Stimulated activated naive B cell treated with anti-CD40 and anti-IgM and Interleukin-4, amounts not matched to agents 10 μg/mL and 1 μg/mL and 100 μg/mL, for 72 hours (primary cell): ENCODE measurements around the gene IL2RA.

Experiments
- ATAC-seq, 2 donors: fragments of 150-1000 bp; cut with Tn5 transposase; replicated peaks; 2 replicates each; pipeline ENCODE4 v1.10.0; 2021; ENCODE audit warnings: moderate library complexity in 1 of 2
- DNase-seq: peaks from one replicate; pipeline ENCODE4 v3.0.0; 2021
- H3K27ac Mint-ChIP-seq: one replicate; pipeline ENCODE4 v1.8.0; 2022; ENCODE audit warnings: mild to moderate bottlenecking, mixed read lengths
- H3K27me3 Mint-ChIP-seq, 2 donors: one replicate each; pipeline ENCODE4 v1.8.0; 2022; ENCODE audit warnings: mixed read lengths in 2 of 2
- H3K36me3 Mint-ChIP-seq, 2 donors: one replicate each; pipeline ENCODE4 v1.8.0; 2022; ENCODE audit warnings: mixed read lengths in 2 of 2, mild to moderate bottlenecking in 1 of 2
- H3K4me1 Mint-ChIP-seq, 2 donors: one replicate each; pipeline ENCODE4 v1.8.0; 2022; ENCODE audit warnings: mixed read lengths in 2 of 2, mild to moderate bottlenecking in 1 of 2
- H3K4me3 Mint-ChIP-seq, 2 donors: one replicate each; pipeline ENCODE4 v1.8.0; 2022; ENCODE audit warnings: mild to moderate bottlenecking in 2 of 2, mixed read lengths in 2 of 2, moderate library complexity in 1 of 2
- H3K9me3 Mint-ChIP-seq, 2 donors: one replicate each; pipeline ENCODE4 v1.8.0; 2022; ENCODE audit warnings: mixed read lengths in 2 of 2, mild to moderate bottlenecking in 1 of 2

IL2RA gene

GRCh38 chr10:6056411-6057135, 5.6 kb downstream of the IL2RA start:
- H3K4me3 Mint-ChIP-seq = peak overlapping the region; percentile 37 to 55
- no peak for DNase-seq
- H3K27me3 Mint-ChIP-seq = no peaks in the 10 kb centered on the region
- H3K27ac Mint-ChIP-seq = peak overlapping the region; percentile 88
- H3K4me1 Mint-ChIP-seq = peaks cover 64 to 90% of the 10 kb centered on the region in 2 donors
- no peaks in the 10 kb centered on the region for H3K9me3 Mint-ChIP-seq
- no peak for ATAC-seq
- H3K36me3 Mint-ChIP-seq = peaks cover 3 to 28% of the 10 kb centered on the region in 2 donors

- Mint-ChIP-seq H3K27me3 (no peaks in the 10 kb centered on the region), H3K9me3 (no peaks in the 10 kb centered on the region), H3K4me3 (no peak overlapping the region), H3K4me1 (peaks cover 64 to 90% of the 10 kb centered on the region in 2 donors), H3K36me3 (peaks cover 3 to 28% of the 10 kb centered on the region in 2 donors), H3K27ac (no peak overlapping the region)
- DNase-seq = no peak
- ATAC-seq = no peak
Measured at GRCh38 chr10:6055929-6056328, 6.2 kb downstream of the IL2RA start.

GRCh38 chr10:6054884-6055283, 7.3 kb downstream of the IL2RA start:
- Mint-ChIP-seq H3K36me3 (peaks cover 3 to 26% of the 10 kb centered on the region in 2 donors), H3K9me3 (no peaks in the 10 kb centered on the region), H3K4me3 (no peak overlapping the region), H3K27me3 (no peaks in the 10 kb centered on the region), H3K27ac (peak overlapping the region; percentile 93), H3K4me1 (peaks cover 65 to 91% of the 10 kb centered on the region in 2 donors)
- DNase-seq = no peak
- no peak for ATAC-seq

GRCh38 chr10:6053816-6054631, 8.1 kb downstream of the IL2RA start:
- H3K4me3 Mint-ChIP-seq = peak overlapping the region; percentile 60 to 75
- H3K36me3 Mint-ChIP-seq = peaks cover 7 to 26% of the 10 kb centered on the region in 2 donors
- peaks cover 0 to 2% of the 10 kb centered on the region in 2 donors for H3K9me3 Mint-ChIP-seq
- no peaks in the 10 kb centered on the region for H3K27me3 Mint-ChIP-seq
- ATAC-seq (no peak), DNase-seq (no peak)
- peak overlapping the region; percentile 93 for H3K27ac Mint-ChIP-seq
- peaks cover 67 to 91% of the 10 kb centered on the region in 2 donors for H3K4me1 Mint-ChIP-seq

GRCh38 chr10:6053303-6053702, 8.9 kb downstream of the IL2RA start:
- H3K4me3 Mint-ChIP-seq = peak overlapping the region; percentile 39 to 71
- H3K27me3 Mint-ChIP-seq = no peaks in the 10 kb centered on the region
- peak overlapping the region; percentile 100 for H3K27ac Mint-ChIP-seq
- ATAC-seq (no peak), DNase-seq (no peak)
- H3K36me3 Mint-ChIP-seq = peaks cover 4 to 31% of the 10 kb centered on the region in 2 donors
- peaks cover 0 to 2% of the 10 kb centered on the region in 2 donors for H3K9me3 Mint-ChIP-seq
- H3K4me1 Mint-ChIP-seq = peaks cover 66 to 91% of the 10 kb centered on the region in 2 donors

GRCh38 chr10:6052247-6053221, 9.6 kb downstream of the IL2RA start:
- Mint-ChIP-seq H3K36me3 (peaks cover 4 to 35% of the 10 kb centered on the region in 2 donors), H3K27me3 (no peaks in the 10 kb centered on the region), H3K9me3 (peaks cover 0 to 2% of the 10 kb centered on the region in 2 donors), H3K4me1 (peaks cover 65 to 90% of the 10 kb centered on the region in 2 donors), H3K4me3 (peak overlapping the region; percentile 39 to 71), H3K27ac (peak overlapping the region; percentile 100)
- ATAC-seq = peak; percentile 58 to 61
- peak; percentile 88 for DNase-seq

GRCh38 chr10:6050801-6051445, 11.2 kb downstream of the IL2RA start:
- H3K4me1 Mint-ChIP-seq = peaks cover 66 to 89% of the 10 kb centered on the region in 2 donors

GRCh38 chr10:6049031-6049400, 13.2 kb downstream of the IL2RA start:
- Mint-ChIP-seq H3K9me3 (peaks cover 0 to 2% of the 10 kb centered on the region in 2 donors), H3K27me3 (no peaks in the 10 kb centered on the region), H3K36me3 (peaks cover 4 to 26% of the 10 kb centered on the region in 2 donors), H3K27ac (peak overlapping the region; percentile 63), H3K4me3 (no peak overlapping the region), H3K4me1 (peaks cover 73 to 94% of the 10 kb centered on the region in 2 donors)
- no peak for DNase-seq
- no peak for ATAC-seq

More at GRCh38 chr10:6050801-6051445, 11.2 kb downstream of the IL2RA start:
- Mint-ChIP-seq H3K27ac (peak overlapping the region; percentile 100), H3K4me3 (peak overlapping the region; percentile 87 to 90), H3K27me3 (no peaks in the 10 kb centered on the region), H3K9me3 (peaks cover 0 to 2% of the 10 kb centered on the region in 2 donors), H3K36me3 (peaks cover 4 to 34% of the 10 kb centered on the region in 2 donors)
- DNase-seq (peak; percentile 98), ATAC-seq (peak; percentile 73 to 81)

- no peaks in the 10 kb centered on the region for H3K27me3 Mint-ChIP-seq
- H3K4me1 Mint-ChIP-seq = peaks cover 70 to 93% of the 10 kb centered on the region in 2 donors
- no peak for ATAC-seq
- H3K27ac Mint-ChIP-seq = peak overlapping the region; percentile 68
- peaks cover 0 to 2% of the 10 kb centered on the region in 2 donors for H3K9me3 Mint-ChIP-seq
- peak overlapping the region in 1 of 2 donors; percentile 17 for H3K4me3 Mint-ChIP-seq
- DNase-seq = no peak
- H3K36me3 Mint-ChIP-seq = peaks cover 4 to 22% of the 10 kb centered on the region in 2 donors
Measured at GRCh38 chr10:6048281-6049030, 13.7 kb downstream of the IL2RA start.

GRCh38 chr10:6047847-6048246, 14.3 kb downstream of the IL2RA start:
- Mint-ChIP-seq H3K9me3 (peaks cover 0 to 2% of the 10 kb centered on the region in 2 donors), H3K4me3 (peak overlapping the region in 1 of 2 donors; percentile 17), H3K36me3 (peaks cover 4 to 22% of the 10 kb centered on the region in 2 donors), H3K4me1 (peaks cover 66 to 91% of the 10 kb centered on the region in 2 donors), H3K27ac (peak overlapping the region; percentile 68), H3K27me3 (no peaks in the 10 kb centered on the region)
- DNase-seq = no peak
- no peak for ATAC-seq

- peak overlapping the region; percentile 83 for H3K27ac Mint-ChIP-seq
- no peak for ATAC-seq
- H3K4me1 Mint-ChIP-seq = peaks cover 58 to 83% of the 10 kb centered on the region in 2 donors
- peaks cover 4 to 22% of the 10 kb centered on the region in 2 donors for H3K36me3 Mint-ChIP-seq
- no peaks in the 10 kb centered on the region for H3K27me3 Mint-ChIP-seq
- H3K4me3 Mint-ChIP-seq = no peak overlapping the region
- H3K9me3 Mint-ChIP-seq = peaks cover 0 to 2% of the 10 kb centered on the region in 2 donors
- DNase-seq = no peak
Measured at GRCh38 chr10:6046773-6047611, 15.2 kb downstream of the IL2RA start.
